Gastroesophageal sphincter (tissue), 3 donors: ENCODE data around the gene ENC1.
"Not testable (repeated sequence)": the region's sequence is repeated elsewhere in the genome, so short reads cannot be mapped to it uniquely, and the experiment has no call there.

Experiments used
- CTCF ChIP-seq, 4 experiments: fragments of 200-600 bp in 2 of 4; fragments of 450-650 bp in 2 of 4; sonication (generic) in 1 of 4; IDR thresholded peaks; one replicate each; pipeline ENCODE4 v1.5.1; 2017 to 2019; ENCODE audit warnings: antibody characterized with exemption in 4 of 4, mild to moderate bottlenecking in 2 of 4, moderate library complexity in 2 of 4
- EP300 ChIP-seq: sonication (generic); formaldehyde crosslinking; IDR thresholded peaks from one replicate; pipeline ENCODE4 v1.6.1; 2017; ENCODE audit warnings: antibody characterized with exemption, mild to moderate bottlenecking
- POLR2A ChIP-seq, 2 donors: fragments of 450-650 bp; IDR thresholded peaks; one replicate each; pipeline ENCODE4 v1.6.1; 2017; ENCODE audit warnings: antibody characterized with exemption in 2 of 2, mild to moderate bottlenecking in 2 of 2, moderate library complexity in 1 of 2

GRCh38 chr5:74678123-74678522, 37.6 kb upstream of the ENC1 start:
- TF ChIP-seq CTCF (IDR thresholded peaks at IDR 0.05); POLR2A (IDR thresholded peaks at IDR 0.05); EP300: not testable (repeated sequence)
